C4-2B (cell line): Measurements from ENCODE around the gene SIRT2.

Source experiments
- H3K27ac ChIP-seq: fragments of 450-650 bp; 2 replicates; pipeline ENCODE4 v1.5.1; 2017
- ZFX ChIP-seq: fragments of 450-650 bp; IDR thresholded peaks from 2 replicates; pipeline ENCODE4 v1.6.1; 2017
- TF ChIP-seq, protein P1 (sequence below): fragments of 450-650 bp; conservative IDR thresholded peaks from 2 replicates; pipeline ENCODE4 v1.5.1; 2017; ENCODE audit warnings: mild to moderate bottlenecking

Gene SIRT2

DNA sequence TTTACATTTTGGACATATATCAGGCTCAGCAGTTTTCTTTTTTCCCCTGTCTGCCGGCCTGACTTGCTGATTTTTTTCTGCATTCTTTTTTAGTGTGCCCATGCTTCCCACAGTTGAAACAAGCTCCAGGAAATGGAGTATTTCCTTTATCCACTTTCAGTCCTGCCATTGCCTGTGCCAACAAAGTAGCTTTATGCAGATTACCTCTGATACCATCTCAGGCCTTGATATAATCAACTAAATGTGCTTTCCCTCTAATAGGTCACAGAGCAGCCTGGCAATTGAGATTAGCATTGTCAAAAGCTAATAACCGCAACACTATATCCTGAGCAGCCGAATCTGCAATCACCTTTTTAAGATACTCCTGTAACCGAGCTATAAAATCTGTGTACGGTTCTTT lies 40.5 kb upstream of the SIRT2 start:
- TF ChIP-seq ZFX: no peak
- TF ChIP-seq, protein P1, sequence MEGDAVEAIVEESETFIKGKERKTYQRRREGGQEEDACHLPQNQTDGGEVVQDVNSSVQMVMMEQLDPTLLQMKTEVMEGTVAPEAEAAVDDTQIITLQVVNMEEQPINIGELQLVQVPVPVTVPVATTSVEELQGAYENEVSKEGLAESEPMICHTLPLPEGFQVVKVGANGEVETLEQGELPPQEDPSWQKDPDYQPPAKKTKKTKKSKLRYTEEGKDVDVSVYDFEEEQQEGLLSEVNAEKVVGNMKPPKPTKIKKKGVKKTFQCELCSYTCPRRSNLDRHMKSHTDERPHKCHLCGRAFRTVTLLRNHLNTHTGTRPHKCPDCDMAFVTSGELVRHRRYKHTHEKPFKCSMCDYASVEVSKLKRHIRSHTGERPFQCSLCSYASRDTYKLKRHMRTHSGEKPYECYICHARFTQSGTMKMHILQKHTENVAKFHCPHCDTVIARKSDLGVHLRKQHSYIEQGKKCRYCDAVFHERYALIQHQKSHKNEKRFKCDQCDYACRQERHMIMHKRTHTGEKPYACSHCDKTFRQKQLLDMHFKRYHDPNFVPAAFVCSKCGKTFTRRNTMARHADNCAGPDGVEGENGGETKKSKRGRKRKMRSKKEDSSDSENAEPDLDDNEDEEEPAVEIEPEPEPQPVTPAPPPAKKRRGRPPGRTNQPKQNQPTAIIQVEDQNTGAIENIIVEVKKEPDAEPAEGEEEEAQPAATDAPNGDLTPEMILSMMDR: no peak
- no peak overlapping the region for H3K27ac ChIP-seq

DNA sequence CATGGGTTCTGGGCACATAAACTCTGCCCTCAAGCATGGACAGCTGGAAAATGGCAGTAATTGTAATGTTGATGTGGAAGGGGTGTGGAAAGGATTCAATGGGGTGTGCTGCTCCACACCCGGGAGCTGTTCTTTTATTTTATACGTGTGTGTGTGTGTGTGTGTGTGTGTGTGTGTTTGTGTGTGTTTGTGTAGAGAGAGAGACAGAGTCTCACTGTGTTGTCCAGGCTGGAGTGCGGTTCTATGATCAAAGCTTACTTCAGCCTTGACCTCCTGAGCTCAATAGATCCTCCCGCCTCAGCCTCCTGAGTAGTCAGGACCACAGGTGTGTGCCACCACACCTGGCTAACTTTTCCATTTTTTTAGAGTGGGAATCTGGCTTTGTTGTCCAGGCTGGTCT lies 34.1 kb upstream of the SIRT2 start:
- TF ChIP-seq ZFX: no peak
- TF ChIP-seq, protein P1: no peak
- no peak overlapping the region for H3K27ac ChIP-seq

DNA sequence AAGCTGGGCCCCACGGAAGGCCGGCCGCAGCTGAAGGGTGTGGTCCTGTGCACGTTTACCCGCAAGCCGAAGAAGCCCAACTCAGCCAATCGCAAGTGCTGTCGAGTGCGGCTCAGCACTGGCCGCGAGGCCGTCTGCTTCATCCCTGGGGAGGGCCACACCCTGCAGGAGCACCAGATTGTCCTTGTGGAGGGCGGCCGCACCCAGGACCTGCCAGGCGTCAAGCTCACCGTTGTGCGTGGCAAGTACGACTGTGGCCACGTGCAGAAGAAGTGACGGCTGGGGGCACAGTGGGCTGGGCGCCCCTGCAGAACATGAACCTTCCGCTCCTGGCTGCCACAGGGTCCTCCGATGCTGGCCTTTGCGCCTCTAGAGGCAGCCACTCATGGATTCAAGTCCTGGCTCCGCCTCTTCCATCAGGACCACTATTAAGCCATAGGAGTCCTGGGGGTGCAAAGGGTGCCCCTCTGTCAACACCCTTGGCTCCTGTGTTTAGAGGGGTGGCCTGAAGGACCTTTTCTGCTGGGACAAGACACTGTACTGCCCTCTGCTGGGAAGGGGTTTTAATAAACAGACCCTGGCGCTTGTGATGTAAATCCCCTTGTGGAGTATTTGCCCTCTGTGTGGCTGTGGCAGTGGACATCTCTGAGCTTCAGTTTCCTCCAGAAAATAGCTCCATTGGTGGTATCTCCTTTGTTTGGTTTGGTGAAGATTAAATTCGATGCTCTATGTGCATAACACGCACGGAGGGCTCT lies 33.2 kb upstream of the SIRT2 start:
- H3K27ac ChIP-seq: no peak overlapping the region
- TF ChIP-seq ZFX: no peak
- TF ChIP-seq, protein P1: peak; percentile 50

DNA sequence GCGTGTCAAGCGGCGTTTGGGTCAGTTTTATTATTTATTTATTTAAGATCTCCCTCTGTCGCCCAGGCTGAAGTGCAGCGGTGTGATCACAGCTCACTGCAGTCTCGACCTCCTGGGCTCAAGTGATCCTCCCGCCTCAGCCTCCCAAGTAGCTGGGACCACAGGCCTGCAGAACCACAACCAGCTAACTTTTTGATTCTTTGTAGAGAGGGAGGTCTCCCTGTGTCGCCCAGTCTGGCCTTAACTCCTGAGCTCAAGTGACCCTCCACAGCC lies 32.0 kb upstream of the SIRT2 start:
- TF ChIP-seq, protein P1: no peak
- TF ChIP-seq ZFX: no peak
- peak overlapping the region; percentile 82 for H3K27ac ChIP-seq

DNA sequence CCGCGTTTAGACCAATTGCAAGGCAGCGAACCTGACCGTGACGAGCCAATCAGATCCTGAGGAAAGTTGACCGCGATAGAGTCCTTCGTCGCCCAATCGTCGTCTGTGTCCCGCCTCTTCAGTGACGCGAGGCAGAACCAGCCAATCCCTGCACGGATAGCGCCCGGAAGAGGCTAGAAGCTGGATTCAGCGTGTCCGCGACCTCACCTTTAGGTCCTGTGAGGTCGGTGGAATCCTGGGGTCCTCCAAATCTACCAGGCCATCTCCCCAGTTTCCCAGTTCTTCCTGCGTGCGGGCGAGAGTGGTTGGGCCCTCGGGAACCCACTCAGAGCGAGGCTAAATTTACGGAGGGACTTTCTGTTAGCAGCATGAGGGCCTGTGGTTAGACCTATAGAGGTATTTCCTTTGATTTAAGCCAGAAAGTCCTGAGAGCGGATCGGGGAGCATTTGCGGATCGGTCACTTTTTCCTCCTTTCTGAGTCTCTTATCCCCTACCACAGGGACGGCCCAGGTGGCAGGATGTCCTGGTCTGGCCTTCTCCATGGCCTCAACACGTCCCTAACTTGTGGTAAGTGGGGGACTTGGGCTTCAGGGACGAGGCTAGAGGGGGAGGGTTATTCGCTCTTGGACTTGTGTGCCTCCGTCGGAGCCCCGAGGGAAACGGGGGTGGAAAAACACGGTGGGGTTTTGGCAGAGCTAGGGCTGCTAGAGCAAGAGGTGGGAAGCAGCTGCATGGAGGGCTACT lies 31.5 kb upstream of the SIRT2 start, which contains the start of gene MRPS12:
TSS of gene MRPS12 (plus strand) at position 169 of the 745 bp plus-strand sequence. CDS start at position 520, 351 bp downstream.
- H3K27ac ChIP-seq: peak within 1 kb of the TSS; percentile 82
- TF ChIP-seq ZFX: peak; percentile 73; the same call in 1 of the 2 replicates
- TF ChIP-seq, protein P1: no peak

DNA sequence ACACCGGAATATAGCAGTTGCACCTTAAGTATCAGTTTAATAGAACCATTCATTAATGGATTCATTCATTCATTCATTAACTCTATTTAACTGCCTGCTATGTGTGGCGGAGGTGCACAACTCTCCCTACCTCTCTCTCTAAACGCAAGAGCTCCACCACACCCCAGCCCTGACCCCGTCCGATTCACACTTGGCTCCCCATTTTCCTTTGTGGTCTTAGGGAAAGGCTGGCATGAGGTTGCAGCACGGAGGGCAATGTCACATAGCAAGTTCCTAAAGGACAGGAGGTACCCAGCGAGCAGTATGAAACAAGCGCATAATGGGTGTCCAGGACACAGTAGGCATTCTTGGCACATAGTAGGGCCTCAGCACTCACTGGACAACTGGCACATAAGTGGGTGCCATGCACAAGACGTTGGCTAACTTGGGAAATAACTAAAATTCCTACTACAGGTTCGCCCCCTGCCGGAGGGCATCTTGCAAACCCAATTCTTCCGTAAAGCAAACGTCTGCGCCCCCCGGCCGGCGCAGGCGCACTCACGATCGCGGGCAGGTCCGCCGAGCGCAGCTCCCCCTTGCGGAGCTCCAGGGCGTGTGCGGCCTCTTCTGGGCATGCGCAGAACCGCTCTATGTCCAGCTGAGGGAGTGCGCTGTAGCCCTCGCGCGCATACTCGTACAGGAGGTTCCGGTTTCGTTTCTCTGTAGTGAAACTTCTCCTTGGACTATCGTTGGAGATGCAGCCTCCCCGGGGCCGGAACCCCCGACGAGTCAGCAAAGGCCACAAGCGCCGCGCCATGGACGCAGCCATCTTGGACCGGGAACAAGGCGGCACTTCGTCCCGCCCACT lies 30.7 kb upstream of the SIRT2 start, which contains the start of gene SARS2:
TSS of gene SARS2 (minus strand) at position 835 of the 847 bp plus-strand sequence. CDS start at position 808, 27 bp downstream.
- TF ChIP-seq, protein P1: peak; percentile 100
- no peak for TF ChIP-seq ZFX
- H3K27ac ChIP-seq: peak within 1 kb of the TSS; percentile 82
